GM21786 (cell line): ENCODE measurements around the gene ZNF700.
"Not testable (repeated sequence)": the region's sequence is repeated elsewhere in the genome, so short reads cannot be mapped to it uniquely, and the experiment has no call there.

Experiments
- ATAC-seq: cut with Tn5 transposase; IDR thresholded peaks from one replicate; pipeline ENCODE4 v1.9.1; 2021; ENCODE audit not compliant: unreplicated experiment

Gene ZNF700

DNA sequence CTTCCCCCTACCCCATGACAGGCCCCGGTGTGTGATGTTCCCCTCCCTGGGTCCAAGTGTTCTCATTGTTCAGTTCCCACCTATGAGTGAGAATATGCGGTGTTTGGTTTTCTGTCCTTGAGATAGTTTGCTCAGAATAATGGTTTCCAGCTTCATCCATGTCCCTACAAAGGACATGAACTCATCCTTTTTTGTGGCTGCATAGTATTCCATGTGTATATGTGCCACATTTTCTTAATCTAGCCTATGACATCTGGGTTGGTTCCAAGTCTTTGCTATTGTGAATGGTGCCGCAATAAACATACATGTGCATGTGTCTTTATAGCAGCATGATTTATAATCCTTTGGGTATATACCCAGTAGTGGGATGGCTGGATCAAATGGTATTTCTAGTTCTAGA, 13.5 kb downstream of the ZNF700 start:
- not testable (repeated sequence) for ATAC-seq

DNA sequence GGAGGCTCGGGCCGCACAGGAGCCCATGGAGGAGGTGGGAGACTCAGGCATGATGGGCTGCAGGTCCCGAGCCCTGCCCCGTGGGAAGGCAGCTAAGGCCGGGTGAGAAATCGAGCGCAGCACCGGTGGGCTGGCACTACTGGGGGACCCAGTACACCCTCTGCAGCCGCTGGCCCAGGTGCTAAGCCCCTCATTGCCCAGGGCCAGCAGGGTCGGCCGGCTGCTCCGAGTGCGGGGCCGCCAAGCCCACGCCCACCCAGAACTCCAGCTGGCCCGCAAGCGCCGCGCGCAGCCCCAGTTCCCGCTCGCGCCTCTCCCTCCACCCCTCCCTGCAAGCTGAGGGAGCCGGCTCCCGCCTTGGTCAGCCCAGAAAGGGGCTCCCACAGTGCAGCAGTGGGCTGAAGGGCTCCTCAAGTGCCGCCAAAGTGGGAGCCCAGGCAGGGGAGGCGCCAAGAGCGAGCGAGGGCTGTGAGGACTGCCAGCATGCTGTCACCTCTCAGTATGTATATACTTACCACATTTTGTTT, 16.5 kb downstream of the ZNF700 start:
- ATAC-seq = not testable (repeated sequence)

DNA sequence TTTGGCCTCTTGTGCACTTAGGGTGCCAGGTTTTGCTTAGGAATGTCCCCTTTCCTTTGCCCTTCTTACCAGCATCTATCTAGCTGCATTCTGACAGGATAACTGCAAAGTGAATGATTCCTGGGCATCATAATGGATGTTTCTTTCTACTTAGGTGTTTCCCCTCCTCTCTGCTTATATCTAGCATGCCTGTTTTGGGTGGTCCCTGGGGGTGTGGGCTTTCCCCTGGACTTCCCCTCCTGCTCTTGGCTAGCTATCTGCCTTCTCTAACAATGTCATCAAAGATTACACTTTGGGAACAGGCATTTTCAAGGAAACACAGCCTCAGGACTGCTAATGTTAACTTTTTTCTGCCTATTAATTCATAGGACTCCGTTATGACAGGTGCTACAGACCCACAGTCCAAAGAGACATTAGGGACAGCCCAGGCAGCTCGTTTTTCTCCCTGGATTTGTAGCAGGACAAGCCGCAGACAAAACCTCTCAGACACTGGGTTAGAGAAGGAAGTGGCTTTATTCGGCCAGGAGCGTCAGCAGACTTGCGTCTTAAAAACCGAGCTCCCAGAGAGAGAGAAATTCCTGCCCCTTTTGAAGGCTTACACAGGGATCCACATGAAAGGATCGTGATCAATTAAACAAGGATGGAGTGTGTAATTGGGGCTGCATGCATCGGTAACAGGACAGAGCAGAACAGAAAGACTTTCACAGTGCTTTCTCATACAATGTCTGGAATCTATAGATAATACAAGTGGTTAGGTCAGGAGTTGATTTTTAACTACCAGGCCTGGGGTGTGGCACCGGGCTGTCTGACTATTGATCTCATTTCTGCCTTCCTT, 17.3 kb downstream of the ZNF700 start:
- no peak for ATAC-seq

DNA sequence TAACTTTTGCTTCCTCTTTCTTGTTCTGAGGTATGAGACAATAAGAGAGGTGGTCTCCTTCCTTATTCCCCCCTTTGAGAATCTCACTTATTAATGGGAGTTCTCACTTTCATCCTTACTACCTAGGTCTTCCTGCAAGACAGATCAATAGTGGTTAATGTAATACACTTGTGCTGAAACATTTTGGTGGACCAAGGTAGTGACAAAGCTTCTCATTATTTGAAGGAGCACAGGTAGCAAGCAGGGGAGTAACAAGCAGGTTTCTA, 17.9 kb downstream of the ZNF700 start:
- no peak for ATAC-seq

DNA sequence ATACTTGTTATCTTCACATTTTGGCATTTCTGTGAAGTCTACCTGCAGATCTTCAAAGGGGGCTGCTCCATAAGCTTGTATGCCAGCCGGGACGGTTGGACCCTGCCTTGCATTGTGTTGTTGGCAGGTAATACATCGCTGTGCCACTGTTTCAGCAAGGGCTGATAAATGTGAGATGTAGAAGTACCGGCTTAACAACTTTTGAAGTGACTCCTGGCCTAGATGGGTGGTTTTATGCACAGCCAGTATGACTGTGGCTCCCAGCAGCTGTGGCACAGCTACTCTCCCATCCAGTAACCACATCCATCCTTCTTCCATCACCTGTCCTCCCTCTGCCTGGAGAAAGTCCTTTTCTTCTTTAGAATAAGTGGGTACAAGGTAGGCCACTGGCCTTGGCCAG, 19.7 kb downstream of the ZNF700 start:
- no peak for ATAC-seq

DNA sequence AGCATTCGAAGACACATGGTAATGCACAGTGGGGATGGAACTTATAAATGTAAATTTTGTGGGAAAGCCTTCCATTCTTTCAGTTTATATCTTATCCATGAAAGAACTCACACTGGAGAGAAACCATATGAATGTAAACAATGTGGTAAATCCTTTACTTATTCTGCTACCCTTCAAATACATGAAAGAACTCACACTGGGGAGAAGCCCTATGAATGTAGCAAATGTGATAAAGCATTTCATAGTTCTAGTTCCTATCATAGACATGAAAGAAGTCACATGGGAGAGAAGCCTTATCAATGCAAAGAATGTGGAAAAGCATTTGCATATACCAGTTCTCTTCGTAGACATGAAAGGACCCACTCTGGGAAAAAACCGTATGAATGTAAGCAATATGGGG, 23.7 kb downstream of the ZNF700 start:
- no peak for ATAC-seq

DNA sequence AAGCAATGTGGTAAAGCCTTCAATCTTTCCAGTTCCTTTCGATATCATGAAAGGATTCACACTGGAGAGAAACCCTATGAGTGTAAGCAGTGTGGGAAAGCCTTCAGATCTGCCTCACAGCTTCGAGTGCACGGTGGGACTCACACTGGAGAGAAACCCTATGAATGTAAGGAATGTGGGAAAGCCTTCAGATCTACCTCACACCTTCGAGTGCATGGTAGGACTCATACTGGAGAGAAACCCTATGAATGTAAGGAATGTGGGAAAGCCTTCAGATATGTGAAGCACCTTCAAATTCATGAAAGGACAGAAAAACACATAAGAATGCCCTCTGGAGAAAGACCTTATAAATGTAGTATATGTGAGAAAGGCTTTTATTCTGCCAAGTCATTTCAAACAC, 24.3 kb downstream of the ZNF700 start:
- ATAC-seq = no peak

DNA sequence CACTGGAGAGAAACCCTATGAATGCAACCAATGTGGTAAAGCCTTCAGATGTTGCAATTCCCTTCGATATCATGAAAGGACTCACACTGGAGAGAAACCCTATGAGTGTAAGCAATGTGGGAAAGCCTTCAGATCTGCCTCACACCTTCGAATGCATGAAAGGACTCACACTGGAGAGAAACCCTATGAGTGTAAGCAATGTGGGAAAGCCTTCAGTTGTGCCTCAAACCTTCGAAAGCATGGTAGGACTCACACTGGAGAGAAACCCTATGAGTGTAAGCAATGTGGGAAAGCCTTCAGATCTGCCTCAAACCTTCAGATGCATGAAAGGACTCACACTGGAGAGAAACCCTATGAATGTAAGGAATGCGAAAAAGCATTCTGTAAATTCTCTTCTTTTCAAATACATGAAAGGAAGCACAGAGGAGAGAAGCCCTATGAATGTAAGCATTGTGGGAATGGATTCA, 24.7 kb downstream of the ZNF700 start:
- ATAC-seq = not testable (repeated sequence)

DNA sequence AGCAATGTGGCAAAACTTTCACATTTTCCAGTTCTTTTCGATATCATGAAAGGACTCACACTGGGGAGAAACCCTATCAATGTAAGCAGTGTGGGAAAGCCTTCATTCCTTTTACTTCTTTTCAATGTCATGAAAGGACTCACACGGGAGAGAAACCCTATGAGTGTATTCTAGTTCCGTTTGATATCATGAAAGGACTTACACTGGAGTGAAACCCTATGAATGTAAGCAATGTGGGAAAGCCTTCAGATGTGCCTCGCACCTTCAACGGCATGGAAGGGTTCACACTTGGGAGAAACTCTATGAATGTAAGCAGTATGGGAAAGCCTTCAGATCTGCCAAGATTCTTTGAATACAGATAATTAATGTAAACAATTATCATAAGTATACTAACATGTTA, 25.4 kb downstream of the ZNF700 start:
- ATAC-seq = no peak

DNA sequence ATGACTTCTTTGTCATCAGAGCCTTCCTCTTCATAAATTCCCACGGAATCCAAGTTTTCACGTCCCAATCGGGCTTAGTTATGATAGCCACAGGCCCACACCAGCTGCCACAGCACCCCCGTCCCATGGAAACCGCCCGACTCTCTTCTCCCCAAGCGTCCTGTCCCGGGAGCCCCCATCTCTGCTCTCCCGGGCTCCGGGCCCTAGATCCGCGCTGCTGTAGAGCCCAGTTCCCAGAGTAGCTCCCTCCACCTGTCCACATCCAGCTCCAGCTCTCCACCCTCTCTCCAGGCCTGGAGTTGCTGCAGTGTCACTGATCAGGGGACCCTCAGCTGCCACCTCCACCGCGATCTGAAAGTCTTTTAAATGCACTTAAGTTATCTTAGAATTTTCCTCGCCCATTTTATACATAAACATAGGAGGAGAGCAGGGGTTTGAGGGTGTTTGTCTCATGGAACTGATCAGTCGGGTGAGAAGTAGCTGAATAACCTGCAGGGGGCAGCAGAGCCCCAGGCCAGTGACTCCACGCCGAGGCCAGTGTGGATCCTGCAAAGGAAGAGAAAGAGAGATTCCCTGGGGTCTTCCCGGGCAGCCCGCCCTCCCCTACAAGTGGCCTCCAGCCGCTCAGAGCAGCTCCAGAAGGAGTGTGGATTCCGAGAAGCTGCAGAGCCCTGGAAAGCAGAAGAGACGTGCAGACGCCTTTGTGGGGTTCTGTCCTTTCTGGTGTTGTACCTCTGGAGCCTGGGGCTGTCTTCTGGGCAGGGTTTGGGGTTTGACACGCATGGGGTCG, 38.9 kb downstream of the ZNF700 start:
- no peak for ATAC-seq

DNA sequence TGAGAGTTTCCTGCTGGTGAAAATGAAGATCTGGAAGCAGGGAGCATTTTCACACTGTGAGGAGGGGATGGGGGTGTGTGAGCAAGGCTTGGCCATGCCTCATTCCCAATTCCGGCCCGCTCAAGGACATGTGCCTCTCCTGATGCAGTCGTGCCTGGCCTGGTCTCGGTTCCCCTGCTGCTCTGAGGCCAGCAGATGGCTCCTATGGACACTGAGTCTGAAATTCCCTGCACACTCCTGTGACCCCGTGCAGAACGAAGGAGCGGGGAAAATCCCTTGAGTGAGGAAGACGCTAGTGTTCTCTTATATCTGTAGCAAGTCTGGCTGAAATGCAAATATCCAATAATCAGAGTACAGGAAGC, 39.6 kb downstream of the ZNF700 start:
- ATAC-seq = peak; percentile 39

DNA sequence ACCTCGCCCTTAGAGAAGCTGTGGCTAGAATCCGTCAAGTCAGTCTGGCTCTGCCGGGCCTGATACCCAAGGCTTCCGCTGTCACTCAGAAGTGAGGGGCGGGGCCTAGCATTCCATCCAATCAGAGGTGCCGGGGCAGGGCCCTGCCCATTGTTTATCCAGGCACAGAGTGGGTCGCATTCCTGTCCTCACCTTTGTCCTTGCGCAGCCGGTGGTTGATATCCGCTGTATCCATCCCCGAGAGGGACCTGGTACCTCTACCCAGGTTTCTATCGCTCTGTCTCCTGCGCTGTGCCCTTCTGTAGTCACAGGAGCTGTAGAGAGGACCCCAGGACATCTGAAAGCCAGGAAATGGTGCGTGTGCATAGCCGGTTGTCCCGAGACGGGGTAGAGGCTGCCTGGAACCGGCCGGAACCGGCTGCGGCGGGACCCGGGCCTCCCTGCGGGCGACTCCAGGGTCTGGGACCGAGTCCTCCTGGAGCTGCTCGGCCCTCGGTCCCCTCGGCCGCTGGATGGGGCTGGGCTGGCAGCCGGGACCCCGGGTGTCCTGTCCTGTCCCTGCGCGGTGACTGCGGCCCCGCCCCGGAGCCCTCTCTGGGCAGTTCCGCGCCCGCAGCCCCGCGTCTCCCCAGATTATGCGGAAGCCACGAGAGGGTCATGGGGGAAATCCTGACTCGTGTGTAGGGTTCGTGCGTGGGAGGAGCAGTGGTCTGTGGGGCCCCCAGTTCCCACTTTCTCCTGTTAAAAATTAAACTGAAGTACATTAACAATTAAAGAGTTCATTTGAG, 40.1 kb downstream of the ZNF700 start, which contains the start of gene ZNF763:
Gene ZNF763 (plus strand): TSS at position 183 of the 788 bp plus-strand sequence. CDS start 169 bp downstream, at position 352.
- peak; percentile 81 for ATAC-seq

DNA sequence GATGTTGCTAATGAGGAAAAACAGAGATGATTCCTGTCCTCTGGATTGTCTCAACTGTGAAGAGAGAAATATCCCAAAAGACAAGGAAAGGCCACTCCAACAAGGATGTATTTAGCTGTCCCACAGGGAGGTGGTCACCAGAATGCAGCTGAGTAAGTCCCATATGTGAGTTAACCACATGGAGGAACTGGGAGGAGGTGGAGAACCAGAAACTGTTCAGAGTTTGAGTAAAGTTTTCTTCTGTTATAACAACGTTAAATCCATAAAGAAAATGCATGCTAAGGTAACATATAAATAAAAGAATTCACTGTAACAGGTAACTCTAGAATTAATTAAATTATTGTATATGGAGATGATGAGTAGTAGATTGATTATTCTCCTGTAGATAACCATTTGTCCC, 45.3 kb downstream of the ZNF700 start:
- ATAC-seq = no peak

DNA sequence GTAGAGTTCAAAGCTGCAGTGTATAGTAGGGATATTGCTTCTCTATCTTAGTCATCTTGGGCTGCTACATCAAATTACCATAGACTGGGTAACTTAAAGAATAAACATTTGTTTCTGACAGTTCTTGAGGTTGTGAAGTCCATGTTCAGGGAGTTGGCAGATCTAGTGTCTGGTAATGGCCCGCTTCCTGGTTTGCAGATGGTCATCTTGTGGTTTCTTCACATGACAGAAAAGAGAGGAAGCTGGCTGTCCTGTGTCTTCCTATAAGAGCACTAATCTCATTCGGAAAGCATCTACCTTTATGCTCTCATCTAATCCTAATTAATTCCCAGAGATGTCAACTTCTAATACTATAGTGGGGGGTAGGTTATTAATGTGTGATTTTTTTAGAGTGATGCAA, 46.1 kb downstream of the ZNF700 start:
- no peak for ATAC-seq

DNA sequence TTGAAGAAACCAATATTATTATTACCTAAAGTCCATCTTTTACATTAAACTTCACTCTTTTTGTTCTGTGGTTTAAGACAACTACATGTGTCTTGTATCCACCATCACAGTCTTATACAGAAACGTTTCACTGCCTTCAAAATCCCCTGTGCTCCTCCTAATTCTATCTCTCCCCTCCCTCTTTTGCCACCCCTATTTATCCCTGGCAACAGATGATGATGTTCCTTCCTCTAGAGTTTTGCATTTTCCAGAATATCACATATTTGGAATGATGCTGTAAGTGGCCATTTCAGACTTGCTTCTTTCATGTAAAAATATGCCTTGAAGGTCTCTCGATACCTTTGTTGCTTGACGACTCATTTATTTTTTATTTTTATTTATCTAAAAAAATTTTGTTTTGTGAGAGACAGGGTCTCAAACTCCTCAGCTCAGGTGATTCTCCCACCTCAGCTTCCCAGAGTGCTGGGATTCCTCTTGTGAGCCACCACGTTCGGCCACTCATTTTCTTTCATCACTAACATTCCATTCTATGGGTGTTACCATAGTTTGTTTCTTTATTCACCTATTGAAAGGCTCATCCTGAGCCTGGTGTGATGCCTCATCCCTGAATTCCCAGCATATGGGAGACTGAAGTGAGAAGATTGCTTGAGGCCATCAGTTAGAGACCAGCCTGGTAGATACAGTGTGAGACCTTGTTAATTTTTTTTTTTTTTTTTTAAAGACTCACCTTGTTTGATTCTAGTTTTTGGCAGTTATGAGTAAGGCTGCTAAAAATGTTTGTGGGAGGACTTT, 48.3 kb downstream of the ZNF700 start:
- ATAC-seq = no peak

DNA sequence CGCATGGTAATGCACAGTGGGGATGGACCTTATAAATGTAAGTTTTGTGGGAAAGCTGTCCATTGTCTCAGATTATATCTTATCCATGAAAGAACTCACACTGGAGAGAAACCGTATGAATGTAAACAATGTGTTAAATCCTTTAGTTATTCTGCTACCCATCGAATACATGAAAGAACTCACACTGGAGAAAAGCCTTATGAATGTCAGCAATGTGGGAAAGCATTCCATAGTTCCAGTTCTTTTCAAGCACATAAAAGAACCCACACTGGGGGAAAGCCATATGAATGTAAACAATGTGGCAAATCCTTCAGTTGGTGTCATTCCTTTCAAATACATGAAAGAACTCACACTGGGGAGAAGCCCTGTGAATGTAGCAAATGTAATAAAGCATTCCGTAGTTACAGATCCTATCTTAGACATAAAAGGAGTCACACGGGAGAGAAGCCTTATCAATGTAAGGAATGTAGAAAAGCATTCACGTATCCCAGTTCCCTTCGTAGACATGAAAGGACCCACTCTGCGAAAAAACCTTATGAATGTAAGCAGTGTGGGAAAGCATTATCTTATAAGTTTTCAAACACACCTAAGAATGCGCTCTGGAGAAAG, 53.7 kb downstream of the ZNF700 start:
- ATAC-seq = no peak

DNA sequence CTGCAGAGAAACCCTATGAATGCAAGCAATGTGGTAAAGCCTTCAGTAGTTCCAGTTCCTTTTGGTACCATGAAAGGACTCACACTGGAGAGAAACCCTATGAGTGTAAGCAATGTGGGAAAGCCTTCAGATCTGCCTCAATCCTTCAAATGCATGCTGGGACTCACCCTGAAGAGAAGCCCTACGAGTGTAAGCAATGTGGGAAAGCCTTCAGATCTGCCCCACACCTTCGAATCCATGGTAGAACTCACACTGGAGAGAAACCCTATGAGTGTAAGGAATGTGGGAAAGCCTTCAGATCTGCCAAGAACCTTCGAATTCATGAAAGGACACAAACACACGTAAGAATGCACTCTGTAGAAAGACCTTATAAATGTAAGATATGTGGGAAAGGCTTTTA, 54.6 kb downstream of the ZNF700 start:
- no peak for ATAC-seq

DNA sequence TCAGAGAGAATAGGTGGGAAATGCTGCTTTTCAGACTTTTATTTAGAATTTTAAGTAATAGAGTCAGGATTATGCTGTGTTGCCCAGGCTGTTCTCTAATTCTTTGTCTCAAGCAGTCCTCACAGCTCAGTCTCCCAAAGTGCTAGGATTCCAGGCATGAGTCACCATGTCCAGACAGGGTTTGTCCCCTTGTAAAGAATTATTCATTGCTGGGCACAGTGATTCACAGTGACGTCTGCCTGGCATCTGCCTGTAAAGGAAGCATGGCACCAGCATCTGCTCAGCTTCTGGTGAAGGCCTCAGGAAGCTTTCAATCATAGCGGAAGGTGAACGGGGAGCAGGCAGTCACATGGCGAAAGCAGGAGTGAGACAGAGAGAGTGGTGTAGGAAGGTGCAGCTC, 57.6 kb downstream of the ZNF700 start:
- no peak for ATAC-seq

DNA sequence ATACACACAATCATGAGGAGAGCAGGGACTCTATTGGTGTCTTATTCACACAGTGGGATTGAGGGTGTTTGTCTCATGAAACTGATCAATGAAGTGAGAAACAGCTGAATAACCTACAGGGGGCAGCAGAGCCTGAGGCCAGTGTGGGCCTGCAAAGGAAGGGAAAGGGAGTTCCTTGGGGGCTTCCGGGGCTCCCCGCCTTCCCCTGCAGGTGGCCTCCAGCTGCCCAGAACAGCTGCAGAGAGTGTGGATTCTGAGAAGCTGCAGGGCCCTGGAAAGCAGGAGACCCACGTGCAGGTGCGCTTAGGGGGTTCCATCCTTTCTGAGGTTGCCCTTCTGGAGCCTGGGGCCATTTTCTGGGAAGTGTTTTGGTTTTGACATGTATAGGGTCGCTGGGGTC, 60.1 kb downstream of the ZNF700 start:
- ATAC-seq = no peak

DNA sequence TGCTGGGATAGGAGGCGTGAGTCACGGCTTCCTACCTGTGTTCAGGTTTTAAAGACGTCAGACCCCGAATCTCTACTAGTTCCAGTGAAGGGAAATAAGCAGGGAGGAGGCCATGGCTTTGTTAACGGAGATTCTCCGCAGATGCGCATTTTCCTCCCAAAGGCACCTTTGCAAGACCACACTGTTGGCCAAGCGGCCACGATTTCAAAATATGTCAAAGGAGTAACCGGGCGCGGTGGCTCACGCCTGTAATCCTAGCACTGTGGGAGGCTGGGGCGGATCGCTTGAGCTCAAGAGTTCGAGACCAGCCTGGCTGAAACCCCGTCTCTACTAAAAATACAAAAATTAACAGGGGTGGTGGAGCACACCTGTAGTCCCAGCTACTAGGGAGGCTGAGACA, 61.8 kb downstream of the ZNF700 start:
- no peak for ATAC-seq
